PFSK-1 (cell line): ENCODE data around the gene RNF215.

ENCODE experiments used
- FOXP2 ChIP-seq: optimal IDR thresholded peaks from 2 replicates; pipeline ENCODE3; 2011; ENCODE audit warnings: borderline replicate concordance, control low read depth, inconsistent platforms; ENCODE audit not compliant: insufficient read depth; ENCODE audit errors: extremely low read length, extremely low read depth
- POLR2AphosphoS5 ChIP-seq: IDR thresholded peaks from 2 replicates; pipeline ENCODE4 v1.6.1; 2012; ENCODE audit warnings: low read depth, mild to moderate bottlenecking, control low read depth, low read length, moderate library complexity
- SIN3A ChIP-seq: IDR thresholded peaks from 2 replicates; pipeline ENCODE4 v1.6.1; 2012; ENCODE audit warnings: mild to moderate bottlenecking, low read length, moderate library complexity, borderline replicate concordance; ENCODE audit not compliant: insufficient read depth
- TAF1 ChIP-seq: IDR thresholded peaks from 2 replicates; pipeline ENCODE4 v1.6.1; 2012; ENCODE audit warnings: low read length, control low read depth, borderline replicate concordance; ENCODE audit not compliant: insufficient read depth
- TF ChIP-seq, protein P1 (sequence below), 2 experiments: IDR thresholded peaks; 2 replicates each; pipeline versions ENCODE4 v1.6.1 to v1.8.0; 2011 to 2012; ENCODE audit warnings: low read depth in 2 of 2, low read length in 2 of 2, control low read depth in 1 of 2, inconsistent platforms in 1 of 2, mild to moderate bottlenecking in 1 of 2, moderate library complexity in 1 of 2; ENCODE audit not compliant: insufficient read depth in 1 of 2

The RNF215 gene

DNA sequence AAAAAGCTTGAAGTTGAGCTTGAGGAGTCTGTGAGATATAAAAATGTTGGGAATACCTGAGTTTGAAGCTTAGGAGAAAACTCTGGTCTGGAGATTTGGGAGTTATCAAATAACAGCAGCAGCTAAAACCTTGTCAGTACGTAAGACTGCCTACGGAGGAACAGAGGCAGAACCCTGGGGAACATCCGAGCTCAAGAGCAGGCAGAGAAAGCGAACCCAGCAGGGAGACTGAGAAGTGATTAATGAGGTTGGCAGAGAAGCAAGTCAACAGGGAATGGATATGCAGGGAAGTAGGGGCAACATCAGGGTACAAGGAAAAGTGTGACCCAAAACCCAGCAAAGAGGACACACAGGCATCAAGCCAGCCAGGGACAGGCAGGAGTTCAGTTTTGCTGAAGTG, 25.8 kb upstream of the RNF215 start:
- no peak for TF ChIP-seq FOXP2
- TF ChIP-seq, protein P1, sequence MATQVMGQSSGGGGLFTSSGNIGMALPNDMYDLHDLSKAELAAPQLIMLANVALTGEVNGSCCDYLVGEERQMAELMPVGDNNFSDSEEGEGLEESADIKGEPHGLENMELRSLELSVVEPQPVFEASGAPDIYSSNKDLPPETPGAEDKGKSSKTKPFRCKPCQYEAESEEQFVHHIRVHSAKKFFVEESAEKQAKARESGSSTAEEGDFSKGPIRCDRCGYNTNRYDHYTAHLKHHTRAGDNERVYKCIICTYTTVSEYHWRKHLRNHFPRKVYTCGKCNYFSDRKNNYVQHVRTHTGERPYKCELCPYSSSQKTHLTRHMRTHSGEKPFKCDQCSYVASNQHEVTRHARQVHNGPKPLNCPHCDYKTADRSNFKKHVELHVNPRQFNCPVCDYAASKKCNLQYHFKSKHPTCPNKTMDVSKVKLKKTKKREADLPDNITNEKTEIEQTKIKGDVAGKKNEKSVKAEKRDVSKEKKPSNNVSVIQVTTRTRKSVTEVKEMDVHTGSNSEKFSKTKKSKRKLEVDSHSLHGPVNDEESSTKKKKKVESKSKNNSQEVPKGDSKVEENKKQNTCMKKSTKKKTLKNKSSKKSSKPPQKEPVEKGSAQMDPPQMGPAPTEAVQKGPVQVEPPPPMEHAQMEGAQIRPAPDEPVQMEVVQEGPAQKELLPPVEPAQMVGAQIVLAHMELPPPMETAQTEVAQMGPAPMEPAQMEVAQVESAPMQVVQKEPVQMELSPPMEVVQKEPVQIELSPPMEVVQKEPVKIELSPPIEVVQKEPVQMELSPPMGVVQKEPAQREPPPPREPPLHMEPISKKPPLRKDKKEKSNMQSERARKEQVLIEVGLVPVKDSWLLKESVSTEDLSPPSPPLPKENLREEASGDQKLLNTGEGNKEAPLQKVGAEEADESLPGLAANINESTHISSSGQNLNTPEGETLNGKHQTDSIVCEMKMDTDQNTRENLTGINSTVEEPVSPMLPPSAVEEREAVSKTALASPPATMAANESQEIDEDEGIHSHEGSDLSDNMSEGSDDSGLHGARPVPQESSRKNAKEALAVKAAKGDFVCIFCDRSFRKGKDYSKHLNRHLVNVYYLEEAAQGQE (IDR thresholded peaks at IDR 0.05; ENCODE audit: insufficient read depth in 1 of 2, low read depth in 2 of 2, low read length in 2 of 2) = no peak
- TF ChIP-seq POLR2AphosphoS5 = no peak
- no peak for TF ChIP-seq SIN3A
- TF ChIP-seq TAF1 = no peak

DNA sequence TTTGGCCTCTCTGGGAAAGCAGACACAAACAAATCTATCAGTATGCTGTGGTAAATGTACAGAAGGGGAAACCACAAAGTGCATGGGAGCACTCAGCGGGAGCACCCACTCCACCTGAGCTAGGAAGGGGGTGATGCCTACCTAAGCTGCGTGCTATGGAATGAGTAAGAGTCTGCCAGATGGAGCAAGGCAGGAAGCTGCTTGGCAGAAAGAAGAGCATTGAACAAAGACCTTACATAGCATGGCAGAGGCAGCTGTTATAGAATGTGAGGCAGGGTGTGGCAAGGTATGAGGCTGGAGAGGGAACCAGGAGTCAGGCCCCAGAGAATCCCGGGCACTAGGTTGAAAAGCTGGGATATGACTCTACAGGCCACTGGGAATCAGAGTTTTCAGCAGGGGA, 24.6 kb upstream of the RNF215 start:
- TF ChIP-seq FOXP2 (no peak), SIN3A (no peak), TAF1 (no peak), POLR2AphosphoS5 (no peak)
- TF ChIP-seq, protein P1 (IDR thresholded peaks at IDR 0.05; ENCODE audit: insufficient read depth in 1 of 2, low read depth in 2 of 2, low read length in 2 of 2) = no peak

DNA sequence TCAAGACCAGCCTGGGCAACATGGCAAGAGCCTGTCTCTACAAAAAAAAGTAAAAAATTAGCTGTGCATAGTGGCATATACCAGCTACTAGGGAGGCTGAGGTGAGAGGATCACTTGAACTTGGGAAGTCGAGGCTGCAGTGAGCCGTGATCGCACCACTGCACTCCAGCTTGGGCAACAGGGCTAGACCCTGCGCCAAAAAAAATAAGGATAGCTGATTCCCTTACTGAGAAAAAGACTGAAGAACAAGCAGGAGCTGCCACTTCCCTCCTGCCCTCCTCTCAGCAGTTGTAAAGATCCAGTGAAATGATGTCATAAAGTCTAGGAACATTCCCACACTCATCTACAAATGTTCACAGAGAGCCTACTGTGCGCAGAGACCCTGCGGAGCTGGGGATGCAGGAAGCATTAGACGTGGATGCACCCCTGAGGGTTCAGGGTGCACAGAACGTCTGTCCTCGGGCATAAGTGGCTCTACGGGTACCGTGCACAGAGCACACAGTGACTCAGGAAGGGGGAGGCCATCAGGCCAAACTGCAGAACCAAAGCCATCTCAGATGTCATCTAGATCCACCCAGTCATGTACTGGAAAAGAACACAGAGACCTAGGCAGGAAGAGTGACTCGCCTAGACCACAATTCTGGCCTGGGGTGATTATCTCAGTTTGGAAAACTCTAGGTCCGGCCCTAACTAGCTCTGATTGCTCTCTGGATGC, 21.3 kb upstream of the RNF215 start:
- TF ChIP-seq TAF1 (no peak), FOXP2 (no peak)

DNA sequence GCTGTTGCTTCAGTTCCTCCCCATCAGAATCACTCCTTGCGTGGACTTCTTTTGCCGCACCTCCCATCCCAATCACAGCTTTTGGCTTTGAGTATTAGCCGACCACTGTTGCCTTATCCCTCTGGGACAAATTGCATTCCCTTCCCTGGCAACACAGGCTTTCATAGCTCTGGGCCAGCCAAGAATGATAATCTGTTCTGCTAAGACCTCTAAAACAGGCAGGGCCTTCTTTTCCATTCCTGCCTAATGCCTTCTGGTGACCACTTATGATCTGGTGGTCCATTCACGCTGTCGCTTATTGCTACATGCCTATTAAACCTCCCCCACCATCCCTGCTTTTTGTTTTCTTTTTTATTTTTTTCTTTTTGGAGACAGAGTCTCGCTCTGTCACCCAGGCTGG, 19.2 kb upstream of the RNF215 start:
- TF ChIP-seq, protein P1 (IDR thresholded peaks at IDR 0.05; ENCODE audit: insufficient read depth in 1 of 2, low read depth in 2 of 2, low read length in 2 of 2) = no peak
- no peak for TF ChIP-seq SIN3A
- TF ChIP-seq FOXP2 = no peak
- TF ChIP-seq POLR2AphosphoS5 = no peak
- no peak for TF ChIP-seq TAF1

DNA sequence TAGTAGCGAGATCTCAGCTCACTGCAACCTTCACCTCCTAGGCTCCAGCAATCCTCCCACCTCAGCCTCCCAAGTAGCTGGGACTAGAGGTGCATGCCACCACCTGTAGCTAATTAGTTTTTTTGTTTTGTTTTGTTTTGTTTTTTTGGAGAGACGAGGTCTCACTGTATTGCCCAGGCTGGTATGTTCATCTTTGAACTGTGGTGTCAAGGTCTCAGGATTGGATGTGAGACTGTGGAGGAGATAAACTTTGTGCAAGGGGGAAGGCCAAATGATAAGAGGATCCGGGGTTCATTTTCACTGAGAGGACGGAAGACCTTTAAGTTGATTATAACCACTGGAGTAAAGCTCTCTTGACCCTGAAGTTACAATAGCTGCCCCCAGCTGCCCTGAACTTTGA, 18.5 kb upstream of the RNF215 start:
- TF ChIP-seq POLR2AphosphoS5 (no peak), FOXP2 (no peak), TAF1 (no peak), SIN3A (no peak)
- TF ChIP-seq, protein P1 (IDR thresholded peaks at IDR 0.05; ENCODE audit: insufficient read depth in 1 of 2, low read depth in 2 of 2, low read length in 2 of 2) = no peak
